Right lobe of liver (tissue), 6 donors: ENCODE results near the gene CCDC63. TPM values are rescaled to one million over a fixed set of nuclear protein-coding genes. Genes with fewer than 3 reads are reported as not detected.
"Not testable (repeated sequence)": the region's sequence is repeated elsewhere in the genome, so short reads cannot be mapped to it uniquely, and the experiment has no call there.

Experiments
- ATAC-seq, 4 donors: fragments of 200-7000 bp; cut with Tn5 transposase; one replicate each; pipeline ENCODE4 v1.9.1; 2020; ENCODE audit warnings: mild to moderate bottlenecking in 4 of 4, moderate library complexity in 4 of 4
- DNase-seq, 3 donors: peaks; one replicate each; pipeline ENCODE4 v3.0.0-alpha.2; 2020
- H3K27ac ChIP-seq, 3 donors: fragments of 200-600 bp; one replicate each; pipeline ENCODE4 v1.8.0; 2022
- H3K27me3 ChIP-seq, 2 donors: fragments of 200-600 bp; one replicate each; pipeline ENCODE4 v1.8.0; 2022
- H3K36me3 ChIP-seq, 4 donors: fragments of 200-600 bp; sonication (generic) in 1 of 4; one replicate each; pipeline versions ENCODE4 v1.5.1 to v1.8.0; 2017 to 2022; ENCODE audit warnings: control low read depth in 1 of 4
- H3K4me1 ChIP-seq, 4 donors: fragments of 200-600 bp; sonication (generic) in 1 of 4; one replicate each; pipeline versions ENCODE4 v1.5.1 to v1.8.0; 2017 to 2022; ENCODE audit warnings: control low read depth in 1 of 4
- H3K4me3 ChIP-seq, 3 donors: fragments of 200-600 bp; one replicate each; pipeline ENCODE4 v1.8.0; 2022
- H3K9me3 ChIP-seq, 4 donors: fragments of 200-600 bp; sonication (generic) in 1 of 4; one replicate each; pipeline versions ENCODE4 v1.5.1 to v1.8.0; 2017 to 2022; ENCODE audit warnings: control low read depth in 1 of 4
- POLR2A ChIP-seq: fragments of 450-650 bp; IDR thresholded peaks from one replicate; pipeline ENCODE4 v1.6.1; 2017; ENCODE audit warnings: antibody characterized with exemption, mild to moderate bottlenecking
- WGBS: methylation state at CpG from one replicate; pipeline ENCODE4 v1.1.6; 2018; ENCODE audit warnings: low coverage, low lambda C conversion rate; ENCODE audit not compliant: insufficient coverage; ENCODE audit errors: missing lambda C conversion rate; 5-methylcytosine and 5-hydroxymethylcytosine counted together
- intact Hi-C, 2 donors: fragments of 100-400 bp; cut with DNase I; formaldehyde crosslinking; loops; one replicate each; pipeline versions ENCODE4 v1.11.2 to v1.14.1; 2022
- total RNA-seq, 6 experiments: library from RNA; depleted of rRNA in 2 of 6; stranded (reverse); fragments of >200 nt in 2 of 6; fragmentation: NEBNext Ultra II Directional in 3 of 6; extraction: Animal tissue kit (Norgen Biotek cat#: 25700) in 3 of 6; gene quantifications; one replicate each; pipeline versions ENCODE4 v1.1.0 to v1.2.4, GENCODE V29; 2016 to 2023
- TF ChIP-seq, protein P1 (sequence below), 4 donors: fragments of 200-600 bp in 3 of 4; fragments of 450-650 bp in 1 of 4; IDR thresholded peaks; one replicate each; pipeline versions ENCODE4 v1.5.1 to v1.8.0; 2016 to 2022; ENCODE audit warnings: antibody characterized with exemption in 4 of 4, mild to moderate bottlenecking in 2 of 4
- donor health status: DM: no; HTN: yes; CAD: no.
- donor health status: DM: no; HTN: no; CAD: no.
- donor health status: DM: no; HTN: no; CAD: no.
- donor health status: DM: no; HTN: yes; CAD: no.
- donor health status: DM: no; HTN: yes; CAD: no.

Gene CCDC63
- total RNA-seq, 6 experiments from 2014 or later = not detected

DNA sequence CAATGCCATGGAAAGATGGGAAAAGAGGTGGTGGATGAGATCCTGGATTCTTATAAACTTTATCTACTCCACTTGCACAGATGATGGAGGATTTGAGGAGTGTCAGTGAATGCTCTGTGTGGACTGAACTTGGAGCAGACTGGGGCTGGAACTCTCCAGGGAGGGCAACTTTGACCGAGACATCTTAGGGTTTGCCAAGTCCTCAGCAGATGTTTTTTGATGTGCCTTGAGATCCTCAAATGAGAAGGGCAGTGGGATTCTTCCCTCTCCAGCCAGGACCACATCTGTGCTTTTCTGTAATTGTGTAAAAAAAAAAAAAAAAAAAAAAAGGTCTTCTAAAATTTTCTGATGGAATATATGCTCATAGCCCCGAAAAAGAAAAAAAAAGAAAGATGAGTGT is 96.6 kb downstream of the CCDC63 start:
- no peaks in the 10 kb centered on the region for H3K9me3 ChIP-seq
- H3K27me3 ChIP-seq = no peaks in the 10 kb centered on the region
- ATAC-seq = no peak
- H3K36me3 ChIP-seq = no peaks in the 10 kb centered on the region
- intact Hi-C loops = no loop called here
- DNase-seq = no peak
- 31% methylated on average over 2 of the region's 2 CpGs for WGBS
- no peak for TF ChIP-seq POLR2A
- TF ChIP-seq, protein P1, sequence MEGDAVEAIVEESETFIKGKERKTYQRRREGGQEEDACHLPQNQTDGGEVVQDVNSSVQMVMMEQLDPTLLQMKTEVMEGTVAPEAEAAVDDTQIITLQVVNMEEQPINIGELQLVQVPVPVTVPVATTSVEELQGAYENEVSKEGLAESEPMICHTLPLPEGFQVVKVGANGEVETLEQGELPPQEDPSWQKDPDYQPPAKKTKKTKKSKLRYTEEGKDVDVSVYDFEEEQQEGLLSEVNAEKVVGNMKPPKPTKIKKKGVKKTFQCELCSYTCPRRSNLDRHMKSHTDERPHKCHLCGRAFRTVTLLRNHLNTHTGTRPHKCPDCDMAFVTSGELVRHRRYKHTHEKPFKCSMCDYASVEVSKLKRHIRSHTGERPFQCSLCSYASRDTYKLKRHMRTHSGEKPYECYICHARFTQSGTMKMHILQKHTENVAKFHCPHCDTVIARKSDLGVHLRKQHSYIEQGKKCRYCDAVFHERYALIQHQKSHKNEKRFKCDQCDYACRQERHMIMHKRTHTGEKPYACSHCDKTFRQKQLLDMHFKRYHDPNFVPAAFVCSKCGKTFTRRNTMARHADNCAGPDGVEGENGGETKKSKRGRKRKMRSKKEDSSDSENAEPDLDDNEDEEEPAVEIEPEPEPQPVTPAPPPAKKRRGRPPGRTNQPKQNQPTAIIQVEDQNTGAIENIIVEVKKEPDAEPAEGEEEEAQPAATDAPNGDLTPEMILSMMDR (IDR thresholded peaks at IDR 0.05) = no peak
- no peak overlapping the region for H3K4me3 ChIP-seq
- no peaks in the 10 kb centered on the region for H3K4me1 ChIP-seq
- H3K27ac ChIP-seq = no peak overlapping the region

DNA sequence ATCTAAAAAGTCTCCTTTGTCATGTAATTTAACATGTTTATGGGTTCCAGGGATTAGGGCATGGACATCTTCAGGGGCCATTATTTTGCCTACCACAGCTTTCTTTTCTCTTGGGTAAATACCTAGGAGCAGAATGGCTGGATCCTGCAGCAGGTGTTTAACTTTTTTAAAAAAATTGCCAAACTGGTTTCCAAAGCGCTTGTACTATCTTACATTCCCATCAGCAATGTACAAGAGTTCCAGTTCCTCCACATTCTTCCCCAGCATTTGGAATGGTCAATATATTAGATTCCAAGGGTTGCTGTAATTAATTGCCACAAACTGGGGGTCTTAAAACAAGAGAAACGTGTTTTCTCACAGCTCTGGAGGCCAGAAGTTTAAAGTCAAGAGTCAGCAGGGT is 101.3 kb downstream of the CCDC63 start:
- TF ChIP-seq, protein P1 (IDR thresholded peaks at IDR 0.05) = no peak
- no peak for TF ChIP-seq POLR2A
- intact Hi-C loops = no loop called here
- Histone ChIP-seq H3K4me1 (no peaks in the 10 kb centered on the region), H3K36me3 (no peaks in the 10 kb centered on the region), H3K4me3 (no peak overlapping the region), H3K9me3 (no peaks in the 10 kb centered on the region), H3K27ac (no peak overlapping the region), H3K27me3 (no peaks in the 10 kb centered on the region)
- no peak for ATAC-seq
- no peak for DNase-seq
- 75% methylated on average over 2 of the region's 2 CpGs for WGBS

DNA sequence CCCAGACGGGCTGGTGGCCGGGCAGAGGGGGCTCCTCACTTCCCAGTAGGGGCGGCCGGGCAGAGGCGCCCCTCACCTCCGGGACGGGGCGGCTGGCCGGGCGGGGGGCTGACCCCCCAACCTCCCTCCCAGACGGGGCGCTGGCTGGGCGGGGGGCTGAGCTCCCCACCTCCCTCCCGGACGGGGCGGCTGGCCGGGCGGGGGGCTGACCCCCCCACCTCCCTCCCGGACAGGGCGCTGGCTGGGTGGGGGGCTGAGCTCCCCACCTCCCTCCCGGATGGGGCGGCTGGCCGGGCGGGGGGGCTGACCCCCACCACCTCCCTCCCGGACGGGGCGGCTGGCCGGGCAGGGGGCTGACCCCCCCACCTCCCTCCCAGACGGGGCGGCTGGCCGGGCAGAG is 103.7 kb downstream of the CCDC63 start:
- no CpG with 5 or more reads among the region's 31 CpGs for WGBS
- H3K9me3 ChIP-seq, intact Hi-C loops, ATAC-seq, H3K4me3 ChIP-seq, H3K27me3 ChIP-seq, H3K4me1 ChIP-seq, DNase-seq, H3K36me3 ChIP-seq, H3K27ac ChIP-seq: not testable (repeated sequence)

DNA sequence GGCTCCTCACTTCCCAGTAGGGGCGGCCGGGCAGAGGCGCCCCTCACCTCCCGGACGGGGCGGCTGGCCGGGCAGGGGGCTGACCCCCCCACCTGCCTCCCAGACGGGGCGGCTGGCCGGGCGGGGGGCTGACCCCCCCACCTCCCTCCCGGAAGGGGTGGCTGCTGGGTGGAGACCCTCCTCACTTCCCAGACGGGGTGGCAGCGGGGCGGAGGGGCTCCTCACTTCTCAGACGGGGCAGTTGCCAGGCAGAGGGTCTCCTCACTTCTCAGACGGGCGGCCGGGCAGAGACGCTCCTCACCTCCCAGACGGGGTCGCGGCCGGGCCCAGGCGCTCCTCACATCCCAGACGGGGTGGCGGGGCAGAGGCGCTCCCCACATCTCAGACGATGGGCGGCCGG is 104.1 kb downstream of the CCDC63 start:
- H3K27me3 ChIP-seq, H3K27ac ChIP-seq, H3K36me3 ChIP-seq, ATAC-seq, DNase-seq, H3K4me1 ChIP-seq, H3K4me3 ChIP-seq, intact Hi-C loops, H3K9me3 ChIP-seq: not testable (repeated sequence)
- no CpG with 5 or more reads among the region's 31 CpGs for WGBS

Other genes with a start within 250 kb of the CCDC63 start
- 10 to 100 TPM in 4 of 6 experiments, 1 to 10 TPM in 2; 9.6 to 17.0 (median 10.8) TPM for gene TCTN1, start 232.9 kb upstream of the CCDC63 start, total RNA-seq
- 1 to 10 TPM in 5 of 6 experiments, under 1 TPM in 1; 0.55 to 2.4 (median 1.6) TPM for gene HVCN1, start 157.9 kb upstream of the CCDC63 start, total RNA-seq
- gene PPP1CC, start 104.1 kb upstream of the CCDC63 start, total RNA-seq = 10 to 100 TPM; 32.8 to 51.7 (median 36.2) TPM
- 1 to 10 TPM in 3 of 6 experiments, under 1 TPM in 3; 0.49 to 4.3 (median 1.0) TPM for gene MYL2, start 73.6 kb downstream of the CCDC63 start, total RNA-seq
- 10 to 100 TPM in 5 of 6 experiments, 1 to 10 TPM in 1; 7.2 to 50.5 (median 16.7) TPM for gene CUX2, start 187.2 kb downstream of the CCDC63 start, total RNA-seq